WTC11 (cell line): ENCODE measurements around the gene GASK1A.

Experiments used
- ATF1 ChIP-seq: sonication (generic); formaldehyde crosslinking; IDR thresholded peaks from 2 replicates; pipeline ENCODE4 v1.8.1; 2023; ENCODE audit warnings: mild to moderate bottlenecking, moderate library complexity, missing genetic modification reagents
- CTCF ChIP-seq: fragments of 200-600 bp; IDR thresholded peaks from 2 replicates; pipeline ENCODE4 v1.8.0; 2022; ENCODE audit warnings: antibody characterized with exemption
- JUN ChIP-seq: sonication (generic); formaldehyde crosslinking; IDR thresholded peaks from 2 replicates; pipeline ENCODE4 v1.8.0; 2023; ENCODE audit warnings: mild to moderate bottlenecking, missing genetic modification reagents
- KAT7 ChIP-seq: sonication (generic); formaldehyde crosslinking; IDR thresholded peaks from 2 replicates; pipeline ENCODE4 v1.8.1; 2023; ENCODE audit warnings: missing genetic modification reagents, mild to moderate bottlenecking, borderline replicate concordance
- MAX ChIP-seq: sonication (generic); formaldehyde crosslinking; IDR thresholded peaks from 2 replicates; pipeline ENCODE4 v1.8.0; 2022; ENCODE audit warnings: mild to moderate bottlenecking, missing genetic modification reagents
- NR3C1 ChIP-seq: sonication (generic); formaldehyde crosslinking; conservative IDR thresholded peaks from 2 replicates; pipeline ENCODE4 v1.8.1; 2023; ENCODE audit warnings: low read depth, mild to moderate bottlenecking, missing genetic modification reagents
- SP1 ChIP-seq: sonication (generic); formaldehyde crosslinking; conservative IDR thresholded peaks from 2 replicates; pipeline ENCODE4 v1.8.1; 2022; ENCODE audit warnings: missing genetic modification reagents
- USF2 ChIP-seq: sonication (generic); formaldehyde crosslinking; IDR thresholded peaks from 2 replicates; pipeline ENCODE4 v1.8.1; 2023; ENCODE audit warnings: mild to moderate bottlenecking, missing genetic modification reagents, moderate library complexity
- ZNF317 ChIP-seq: sonication (generic); formaldehyde crosslinking; IDR thresholded peaks from 2 replicates; pipeline ENCODE4 v1.8.1; 2023; ENCODE audit warnings: low read depth, mild to moderate bottlenecking, moderate library complexity, missing genetic modification reagents, borderline replicate concordance
- ZNF425 ChIP-seq: fragments of 250-450 bp; sonication (Bioruptor Pico); conservative IDR thresholded peaks from 2 replicates; pipeline ENCODE4 v1.9.0; 2021; ENCODE audit warnings: mild to moderate bottlenecking

- TF ChIP-seq JUN (CRISPR knock-in tag) (no peak), NR3C1 (CRISPR knock-in tag) (no peak), CTCF (no peak), KAT7 (no peak), ZNF425 (CRISPR knock-in tag) (no peak), MAX (CRISPR knock-in tag) (no peak), ZNF317 (CRISPR knock-in tag) (no peak), SP1 (CRISPR knock-in tag) (no peak), USF2 (CRISPR knock-in tag) (no peak), ATF1 (no peak)
Observed at GRCh38 chr3:43081796-43082195, 102.7 kb downstream of the GASK1A start.
